ENCODE data around the gene PAX7. TPM values are rescaled to one million over a fixed set of nuclear protein-coding genes. Genes with fewer than 3 reads are reported as not detected.
"Not testable (repeated sequence)": the region's sequence is repeated elsewhere in the genome, so short reads cannot be mapped to it uniquely, and the experiment has no call there.

Gene PAX7
- total and polyA plus RNA-seq, 5 donors from 2014 or later = not detected

- no peaks in the 10 kb centered on the region for H3K4me1 ChIP-seq (ENCODE audit: control insufficient read depth, insufficient read depth, low read length, poor library complexity, severe bottlenecking)
These were observed 62.8 kb downstream of the PAX7 start for GRCh38 chr1:18693256-18694098.

GRCh38 chr1:18694289-18694688 is 63.6 kb downstream of the PAX7 start:
- H3K27ac Mint-ChIP-seq; H3K4me3 Mint-ChIP-seq; H3K36me3 Mint-ChIP-seq; DNase-seq; H3K9me3 Mint-ChIP-seq; H3K4me1 Mint-ChIP-seq; H3K36me3 ChIP-seq (ENCODE audit: control insufficient read depth, insufficient read depth, low read length); ATAC-seq (ENCODE audit: low read depth in 2 of 2); H3K4me3 ChIP-seq (ENCODE audit: low read depth, low read length); H3K27me3 ChIP-seq (ENCODE audit: control insufficient read depth, insufficient read depth, low read length); H3K9me3 ChIP-seq (ENCODE audit: control insufficient read depth in 2 of 2, low read length in 2 of 2); H3K4me1 ChIP-seq (ENCODE audit: control insufficient read depth, insufficient read depth, low read length, poor library complexity, severe bottlenecking); H3K27ac ChIP-seq (ENCODE audit: insufficient read depth, low read length, poor library complexity, severe bottlenecking): not testable (repeated sequence)
- H3K27me3 Mint-ChIP-seq = peaks cover 25% of the 10 kb centered on the region

More at GRCh38 chr1:18693256-18694098, 62.8 kb downstream of the PAX7 start:
- Histone ChIP-seq H3K9me3 (ENCODE audit: control insufficient read depth in 2 of 2, low read length in 2 of 2) (no peaks in the 10 kb centered on the region), H3K27ac (ENCODE audit: insufficient read depth, low read length, poor library complexity, severe bottlenecking) (no peak overlapping the region), H3K27me3 (ENCODE audit: control insufficient read depth, insufficient read depth, low read length) (peaks cover 2% of the 10 kb centered on the region), H3K36me3 (ENCODE audit: control insufficient read depth, insufficient read depth, low read length) (no peaks in the 10 kb centered on the region), H3K4me3 (ENCODE audit: low read depth, low read length) (no peak overlapping the region)
- H3K4me3 Mint-ChIP-seq = no peak overlapping the region
- peaks cover 29% of the 10 kb centered on the region for H3K27me3 Mint-ChIP-seq
- no peaks in the 10 kb centered on the region for H3K4me1 Mint-ChIP-seq
- H3K9me3 Mint-ChIP-seq = peaks cover 0 to 1% (median 0%) of the 10 kb centered on the region in 7 donors
- H3K27ac Mint-ChIP-seq = peak overlapping the region in 1 of 3 donors; percentile 43
- no peak for DNase-seq
- H3K36me3 Mint-ChIP-seq = no peaks in the 10 kb centered on the region
- ATAC-seq (ENCODE audit: low read depth in 2 of 2) = no peak

DNA sequence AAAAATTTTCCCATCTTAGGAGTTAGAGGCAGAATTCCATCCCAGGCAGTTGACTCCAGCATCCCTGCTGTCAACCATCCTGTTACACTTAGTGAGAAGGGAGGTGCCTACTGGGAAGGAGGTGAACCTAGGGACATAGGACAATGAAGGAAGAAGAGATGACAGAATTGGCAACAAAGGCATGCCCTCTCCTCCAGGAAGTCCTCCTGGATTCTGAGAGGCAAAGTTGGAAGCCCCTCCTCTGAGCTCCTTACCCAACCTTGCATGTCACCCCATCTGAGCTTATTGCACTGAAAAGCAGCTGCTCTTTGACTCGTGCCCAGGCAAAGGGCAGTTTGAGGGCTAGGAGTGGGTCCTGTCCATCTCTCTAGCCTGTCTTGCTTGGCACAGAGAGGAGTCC is 66.9 kb downstream of the PAX7 start:
- no peaks in the 10 kb centered on the region for H3K36me3 ChIP-seq (ENCODE audit: control insufficient read depth, insufficient read depth, low read length)
- peaks cover 16% of the 10 kb centered on the region for H3K27me3 Mint-ChIP-seq
- H3K9me3 Mint-ChIP-seq = peaks cover 0 to 1% (median 0%) of the 10 kb centered on the region in 7 donors
- peak overlapping the region in 1 of 3 donors; percentile 88 for H3K27ac Mint-ChIP-seq
- H3K4me1 Mint-ChIP-seq = no peaks in the 10 kb centered on the region
- H3K4me3 ChIP-seq (ENCODE audit: low read depth, low read length) = no peak overlapping the region
- H3K4me3 Mint-ChIP-seq = no peak overlapping the region
- no peaks in the 10 kb centered on the region for H3K4me1 ChIP-seq (ENCODE audit: control insufficient read depth, insufficient read depth, low read length, poor library complexity, severe bottlenecking)
- H3K27ac ChIP-seq (ENCODE audit: insufficient read depth, low read length, poor library complexity, severe bottlenecking) = no peak overlapping the region
- no peaks in the 10 kb centered on the region for H3K36me3 Mint-ChIP-seq
- DNase-seq (no peak), ATAC-seq (ENCODE audit: low read depth in 2 of 2) (no peak)
- H3K9me3 ChIP-seq (ENCODE audit: control insufficient read depth in 2 of 2, low read length in 2 of 2) = no peaks in the 10 kb centered on the region
- peaks cover 2% of the 10 kb centered on the region for H3K27me3 ChIP-seq (ENCODE audit: control insufficient read depth, insufficient read depth, low read length)

DNA sequence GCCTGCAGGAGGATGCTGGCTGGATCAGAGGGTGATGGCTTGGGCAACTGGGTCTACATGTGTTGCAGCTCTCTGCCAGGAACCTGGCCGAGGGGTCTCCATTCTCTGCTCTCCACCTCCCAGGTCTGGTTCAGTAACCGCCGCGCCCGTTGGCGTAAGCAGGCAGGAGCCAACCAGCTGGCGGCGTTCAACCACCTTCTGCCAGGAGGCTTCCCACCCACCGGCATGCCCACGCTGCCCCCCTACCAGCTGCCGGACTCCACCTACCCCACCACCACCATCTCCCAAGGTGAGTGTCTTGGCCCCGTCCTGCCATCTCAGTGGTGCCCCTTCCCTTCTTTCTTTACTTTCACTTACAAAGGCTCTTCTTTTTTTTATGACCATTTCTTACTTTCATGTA is 69.9 kb downstream of the PAX7 start:
- Histone ChIP-seq H3K27ac (ENCODE audit: insufficient read depth, low read length, poor library complexity, severe bottlenecking) (no peak overlapping the region), H3K4me3 (ENCODE audit: low read depth, low read length) (no peak overlapping the region), H3K36me3 (ENCODE audit: control insufficient read depth, insufficient read depth, low read length) (no peaks in the 10 kb centered on the region), H3K9me3 (ENCODE audit: control insufficient read depth in 2 of 2, low read length in 2 of 2) (no peaks in the 10 kb centered on the region), H3K27me3 (ENCODE audit: control insufficient read depth, insufficient read depth, low read length) (no peaks in the 10 kb centered on the region), H3K4me1 (ENCODE audit: control insufficient read depth, insufficient read depth, low read length, poor library complexity, severe bottlenecking) (no peaks in the 10 kb centered on the region)
- DNase-seq = no peak
- H3K9me3 Mint-ChIP-seq = peaks cover 0 to 1% (median 0%) of the 10 kb centered on the region in 7 donors
- no peak for ATAC-seq (ENCODE audit: low read depth in 2 of 2)
- no peak overlapping the region for H3K4me3 Mint-ChIP-seq
- no peak overlapping the region for H3K27ac Mint-ChIP-seq
- no peaks in the 10 kb centered on the region for H3K4me1 Mint-ChIP-seq
- no peaks in the 10 kb centered on the region for H3K36me3 Mint-ChIP-seq
- H3K27me3 Mint-ChIP-seq = peaks cover 26% of the 10 kb centered on the region

- Mint-ChIP-seq H3K4me1 (peaks cover 0 to 3% (median 0%) of the 10 kb centered on the region in 4 donors), H3K27ac (no peak overlapping the region), H3K27me3 (peaks cover 26% of the 10 kb centered on the region), H3K36me3 (no peaks in the 10 kb centered on the region), H3K9me3 (peaks cover 0 to 1% (median 0%) of the 10 kb centered on the region in 7 donors), H3K4me3 (no peak overlapping the region)
- Histone ChIP-seq H3K4me1 (ENCODE audit: control insufficient read depth, insufficient read depth, low read length, poor library complexity, severe bottlenecking) (no peaks in the 10 kb centered on the region), H3K36me3 (ENCODE audit: control insufficient read depth, insufficient read depth, low read length) (no peaks in the 10 kb centered on the region), H3K4me3 (ENCODE audit: low read depth, low read length) (no peak overlapping the region), H3K9me3 (ENCODE audit: control insufficient read depth in 2 of 2, low read length in 2 of 2) (no peaks in the 10 kb centered on the region), H3K27ac (ENCODE audit: insufficient read depth, low read length, poor library complexity, severe bottlenecking) (no peak overlapping the region), H3K27me3 (ENCODE audit: control insufficient read depth, insufficient read depth, low read length) (no peaks in the 10 kb centered on the region)
- no peak for ATAC-seq (ENCODE audit: low read depth in 2 of 2)
- no peak for DNase-seq
These were observed 70.5 kb downstream of the PAX7 start for GRCh38 chr1:18701183-18701582.

DNA sequence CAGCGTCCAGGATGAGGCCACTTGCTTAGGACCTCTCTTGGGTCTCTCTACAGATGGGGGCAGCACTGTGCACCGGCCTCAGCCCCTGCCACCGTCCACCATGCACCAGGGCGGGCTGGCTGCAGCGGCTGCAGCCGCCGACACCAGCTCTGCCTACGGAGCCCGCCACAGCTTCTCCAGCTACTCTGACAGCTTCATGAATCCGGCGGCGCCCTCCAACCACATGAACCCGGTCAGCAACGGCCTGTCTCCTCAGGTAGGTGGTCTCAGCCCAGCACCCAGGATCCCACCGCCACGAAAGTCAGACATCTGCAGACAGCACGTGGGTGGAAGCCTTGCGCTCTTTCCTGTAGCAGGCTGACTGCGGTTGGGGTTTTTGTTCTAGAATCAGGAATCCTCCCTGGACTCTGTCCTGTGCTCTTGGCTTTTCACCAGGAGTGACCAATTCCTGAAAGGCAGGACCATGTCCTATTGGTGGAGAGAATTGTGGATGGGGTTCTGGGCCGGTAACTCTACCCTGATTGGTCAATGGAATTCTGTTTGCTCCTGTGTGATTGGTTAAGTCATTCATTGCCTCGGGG is 72.5 kb downstream of the PAX7 start:
- H3K4me3 ChIP-seq (ENCODE audit: low read depth, low read length) = no peak overlapping the region
- Mint-ChIP-seq H3K4me1 (peaks cover 0 to 3% (median 0%) of the 10 kb centered on the region in 4 donors), H3K36me3 (no peaks in the 10 kb centered on the region), H3K27ac (no peak overlapping the region), H3K4me3 (no peak overlapping the region), H3K9me3 (peaks cover 0 to 2% (median 0%) of the 10 kb centered on the region in 7 donors), H3K27me3 (peaks cover 26% of the 10 kb centered on the region)
- H3K27me3 ChIP-seq (ENCODE audit: control insufficient read depth, insufficient read depth, low read length) = no peaks in the 10 kb centered on the region
- no peak overlapping the region for H3K27ac ChIP-seq (ENCODE audit: insufficient read depth, low read length, poor library complexity, severe bottlenecking)
- ATAC-seq (ENCODE audit: low read depth in 2 of 2) (no peak), DNase-seq (no peak)
- no peaks in the 10 kb centered on the region for H3K36me3 ChIP-seq (ENCODE audit: control insufficient read depth, insufficient read depth, low read length)
- no peaks in the 10 kb centered on the region for H3K4me1 ChIP-seq (ENCODE audit: control insufficient read depth, insufficient read depth, low read length, poor library complexity, severe bottlenecking)
- no peaks in the 10 kb centered on the region for H3K9me3 ChIP-seq (ENCODE audit: control insufficient read depth in 2 of 2, low read length in 2 of 2)

- H3K9me3 Mint-ChIP-seq = peaks cover 0 to 2% (median 0%) of the 10 kb centered on the region in 7 donors
These were observed 75.2 kb downstream of the PAX7 start for GRCh38 chr1:18705811-18706210.

More at GRCh38 chr1:18705811-18706210, 75.2 kb downstream of the PAX7 start:
- ATAC-seq (ENCODE audit: low read depth in 2 of 2) (no peak), DNase-seq (no peak)
- Histone ChIP-seq H3K36me3 (ENCODE audit: control insufficient read depth, insufficient read depth, low read length) (no peaks in the 10 kb centered on the region), H3K4me3 (ENCODE audit: low read depth, low read length) (no peak overlapping the region), H3K27me3 (ENCODE audit: control insufficient read depth, insufficient read depth, low read length) (no peaks in the 10 kb centered on the region), H3K4me1 (ENCODE audit: control insufficient read depth, insufficient read depth, low read length, poor library complexity, severe bottlenecking) (no peaks in the 10 kb centered on the region), H3K27ac (ENCODE audit: insufficient read depth, low read length, poor library complexity, severe bottlenecking) (no peak overlapping the region), H3K9me3 (ENCODE audit: control insufficient read depth in 2 of 2, low read length in 2 of 2) (no peaks in the 10 kb centered on the region)
- no peak overlapping the region for H3K4me3 Mint-ChIP-seq
- peaks cover 0 to 3% (median 0%) of the 10 kb centered on the region in 4 donors for H3K4me1 Mint-ChIP-seq
- peaks cover 26% of the 10 kb centered on the region for H3K27me3 Mint-ChIP-seq
- no peaks in the 10 kb centered on the region for H3K36me3 Mint-ChIP-seq
- no peak overlapping the region for H3K27ac Mint-ChIP-seq
